Duodenal mucosa (tissue), 2 donors: ENCODE measurements around the gene VWA3B.

Experiments used
- H3K27ac ChIP-seq: one replicate; pipeline ENCODE4 v1.7.0; 2013; ENCODE audit warnings: low read depth, low read length
- H3K27me3 ChIP-seq, 2 donors: one replicate each; pipeline ENCODE4 v1.7.0; 2013; ENCODE audit warnings: low read length in 2 of 2, control low read depth in 1 of 2; ENCODE audit not compliant: insufficient read depth in 2 of 2, control insufficient read depth in 1 of 2
- H3K36me3 ChIP-seq, 2 donors: one replicate each; pipeline ENCODE4 v1.7.0; 2013; ENCODE audit warnings: low read length in 2 of 2, control low read depth in 1 of 2; ENCODE audit not compliant: insufficient read depth in 2 of 2, control insufficient read depth in 1 of 2
- H3K4me1 ChIP-seq, 2 donors: one replicate each; pipeline ENCODE4 v1.7.0; 2013; ENCODE audit warnings: low read length in 2 of 2, control low read depth in 1 of 2; ENCODE audit not compliant: insufficient read depth in 2 of 2, control insufficient read depth in 1 of 2
- H3K4me3 ChIP-seq, 2 donors: one replicate each; pipeline ENCODE4 v1.7.0; 2013; ENCODE audit warnings: low read length in 2 of 2, low read depth in 1 of 2
- H3K9ac ChIP-seq, 2 donors: one replicate each; pipeline ENCODE4 v1.7.0; 2013; ENCODE audit warnings: low read length in 2 of 2, low read depth in 1 of 2
- H3K9me3 ChIP-seq, 2 donors: one replicate each; pipeline ENCODE4 v1.7.0; 2013; ENCODE audit warnings: low read length in 2 of 2, control low read depth in 1 of 2; ENCODE audit not compliant: control insufficient read depth in 1 of 2

The VWA3B gene

GRCh38 chr2:98233941-98234340 is 147.0 kb downstream of the VWA3B start:
- H3K4me1 ChIP-seq: no peaks in the 10 kb centered on the region
- H3K9me3 ChIP-seq: no peaks in the 10 kb centered on the region
- H3K9ac ChIP-seq: no peak overlapping the region
- H3K27ac ChIP-seq: no peak overlapping the region
- no peaks in the 10 kb centered on the region for H3K36me3 ChIP-seq
- no peaks in the 10 kb centered on the region for H3K27me3 ChIP-seq
- no peak overlapping the region for H3K4me3 ChIP-seq

- H3K27ac ChIP-seq: no peak overlapping the region
- H3K9ac ChIP-seq: no peak overlapping the region
- no peaks in the 10 kb centered on the region for H3K9me3 ChIP-seq
- no peaks in the 10 kb centered on the region for H3K27me3 ChIP-seq
- H3K36me3 ChIP-seq: no peaks in the 10 kb centered on the region
- no peak overlapping the region for H3K4me3 ChIP-seq
- H3K4me1 ChIP-seq: no peaks in the 10 kb centered on the region
Observed at GRCh38 chr2:98234776-98235175, 147.8 kb downstream of the VWA3B start.

- no peak overlapping the region for H3K9ac ChIP-seq
- H3K4me1 ChIP-seq: no peaks in the 10 kb centered on the region
- no peaks in the 10 kb centered on the region for H3K36me3 ChIP-seq
- no peaks in the 10 kb centered on the region for H3K9me3 ChIP-seq
- H3K27ac ChIP-seq: no peak overlapping the region
- H3K4me3 ChIP-seq: no peak overlapping the region
- H3K27me3 ChIP-seq: no peaks in the 10 kb centered on the region
Observed at GRCh38 chr2:98236935-98237334, 150.0 kb downstream of the VWA3B start.

GRCh38 chr2:98240786-98241398 is 153.9 kb downstream of the VWA3B start:
- Histone ChIP-seq H3K36me3 (no peaks in the 10 kb centered on the region), H3K9me3 (no peaks in the 10 kb centered on the region), H3K4me1 (no peaks in the 10 kb centered on the region), H3K9ac (no peak overlapping the region), H3K27me3 (no peaks in the 10 kb centered on the region), H3K27ac (no peak overlapping the region), H3K4me3 (no peak overlapping the region)

- H3K9ac ChIP-seq: no peak overlapping the region
Observed at GRCh38 chr2:98241592-98241991, 154.6 kb downstream of the VWA3B start.

GRCh38 chr2:98242003-98242402 is 155.0 kb downstream of the VWA3B start:
- Histone ChIP-seq H3K27me3 (no peaks in the 10 kb centered on the region), H3K9ac (no peak overlapping the region), H3K36me3 (no peaks in the 10 kb centered on the region), H3K9me3 (no peaks in the 10 kb centered on the region), H3K27ac (no peak overlapping the region), H3K4me1 (no peaks in the 10 kb centered on the region), H3K4me3 (no peak overlapping the region)

More at GRCh38 chr2:98241592-98241991, 154.6 kb downstream of the VWA3B start:
- Histone ChIP-seq H3K27me3 (no peaks in the 10 kb centered on the region), H3K27ac (no peak overlapping the region), H3K36me3 (no peaks in the 10 kb centered on the region), H3K9me3 (no peaks in the 10 kb centered on the region), H3K4me1 (no peaks in the 10 kb centered on the region), H3K4me3 (no peak overlapping the region)

DNA sequence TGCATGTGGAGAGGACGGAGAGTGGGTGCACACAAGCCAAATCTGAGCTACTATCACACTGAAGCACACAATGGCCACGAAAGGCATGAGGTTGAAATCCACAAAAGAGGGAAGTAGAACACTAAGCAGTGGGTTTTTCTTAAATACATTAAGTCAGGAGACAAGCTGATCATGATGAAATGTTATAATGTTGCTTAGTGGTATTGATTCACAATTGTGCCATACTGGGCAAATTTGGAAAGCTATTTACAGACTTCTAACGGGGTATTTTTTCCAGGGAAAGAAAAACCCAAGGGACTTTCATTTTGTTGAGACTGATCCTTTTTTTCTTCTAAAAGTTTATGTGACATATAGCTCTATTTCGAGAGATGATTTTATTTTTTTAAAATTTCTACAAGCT is 158.5 kb downstream of the VWA3B start:
- no peak overlapping the region for H3K9ac ChIP-seq
- H3K4me3 ChIP-seq: no peak overlapping the region
- no peaks in the 10 kb centered on the region for H3K4me1 ChIP-seq
- no peaks in the 10 kb centered on the region for H3K27me3 ChIP-seq
- H3K36me3 ChIP-seq: no peaks in the 10 kb centered on the region
- H3K27ac ChIP-seq: no peak overlapping the region
- no peaks in the 10 kb centered on the region for H3K9me3 ChIP-seq

- Histone ChIP-seq H3K36me3 (no peaks in the 10 kb centered on the region), H3K27me3 (no peaks in the 10 kb centered on the region), H3K4me3 (no peak overlapping the region), H3K9me3 (no peaks in the 10 kb centered on the region), H3K9ac (no peak overlapping the region), H3K4me1 (no peaks in the 10 kb centered on the region), H3K27ac (no peak overlapping the region)
Observed at GRCh38 chr2:98247383-98247782, 160.4 kb downstream of the VWA3B start.

GRCh38 chr2:98252038-98252773 is 165.2 kb downstream of the VWA3B start:
- H3K4me3 ChIP-seq: no peak overlapping the region
- H3K4me1 ChIP-seq: no peaks in the 10 kb centered on the region
- no peak overlapping the region for H3K27ac ChIP-seq
- no peak overlapping the region for H3K9ac ChIP-seq
- no peaks in the 10 kb centered on the region for H3K27me3 ChIP-seq
- no peaks in the 10 kb centered on the region for H3K36me3 ChIP-seq
- H3K9me3 ChIP-seq: no peaks in the 10 kb centered on the region

DNA sequence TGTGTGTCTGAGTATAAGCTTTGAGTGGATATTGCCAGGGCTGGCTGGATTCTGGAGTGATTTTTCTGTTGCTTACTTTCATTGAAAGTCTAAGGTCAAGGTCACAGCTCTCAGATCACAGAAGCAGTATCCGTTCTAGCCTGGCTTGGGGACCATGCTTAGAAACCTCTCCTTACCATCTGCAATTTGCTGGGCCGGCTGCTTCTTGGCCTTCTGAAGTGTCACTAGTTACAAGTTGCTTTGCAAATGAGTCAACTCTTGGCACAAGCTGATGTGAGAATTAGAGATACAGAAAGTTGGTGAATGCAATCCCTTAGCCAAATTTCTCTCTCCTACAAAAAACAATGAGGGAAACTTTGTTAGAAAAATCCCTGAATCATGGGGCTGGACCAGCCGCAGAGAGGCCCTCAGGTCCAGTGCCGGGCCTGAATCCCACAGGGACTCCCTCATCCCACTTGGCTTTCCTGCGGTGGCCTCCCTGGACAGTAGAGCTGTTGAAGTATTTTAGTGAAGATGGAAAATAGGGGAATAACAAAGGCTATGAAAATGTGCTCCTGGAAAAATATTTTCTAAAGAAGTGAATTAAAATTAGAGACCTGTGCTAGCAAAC is 166.6 kb downstream of the VWA3B start:
- H3K4me1 ChIP-seq: no peaks in the 10 kb centered on the region
- no peak overlapping the region for H3K9ac ChIP-seq
- no peak overlapping the region for H3K4me3 ChIP-seq
- H3K27me3 ChIP-seq: no peaks in the 10 kb centered on the region
- no peaks in the 10 kb centered on the region for H3K36me3 ChIP-seq
- H3K9me3 ChIP-seq: no peaks in the 10 kb centered on the region
- no peak overlapping the region for H3K27ac ChIP-seq
